Measurements from ENCODE around the gene INTS6L. TPM values are rescaled to one million over a fixed set of nuclear protein-coding genes. Genes with fewer than 3 reads are reported as not detected.

Gene INTS6L
- total RNA-seq, 1 donor from 2014 or later, result 3.7 TPM

- intact Hi-C loops (cut with DNase I), result no loop called here
- DNase-seq (ENCODE audit: low spot score), result no peak
Measured at GRCh38 chrX:135522132-135522530, 1.7 kb downstream of the INTS6L start.

- DNase-seq (ENCODE audit: low spot score), result no peak
- intact Hi-C loops (cut with DNase I), result no loop called here
Measured at GRCh38 chrX:135522878-135523693, 2.6 kb downstream of the INTS6L start.

GRCh38 chrX:135528254-135528653, 7.8 kb downstream of the INTS6L start:
- intact Hi-C loops (cut with DNase I), result no loop called here
- DNase-seq (ENCODE audit: low spot score), result no peak

GRCh38 chrX:135528756-135529155, 8.3 kb downstream of the INTS6L start:
- DNase-seq (ENCODE audit: low spot score), result no peak
- intact Hi-C loops (cut with DNase I), result no loop called here

GRCh38 chrX:135530097-135530496, 9.6 kb downstream of the INTS6L start:
- intact Hi-C loops (cut with DNase I), result no loop called here
- no peak for DNase-seq (ENCODE audit: low spot score)

- DNase-seq (ENCODE audit: low spot score), result no peak
- intact Hi-C loops (cut with DNase I), result no loop called here
Measured at GRCh38 chrX:135531813-135532212, 11.4 kb downstream of the INTS6L start.

- intact Hi-C loops (cut with DNase I), result no loop called here
- DNase-seq (ENCODE audit: low spot score), result no peak
Measured at GRCh38 chrX:135535077-135535940, 14.8 kb downstream of the INTS6L start.

GRCh38 chrX:135536877-135537276, 16.4 kb downstream of the INTS6L start:
- intact Hi-C loops (cut with DNase I), result no loop called here
- DNase-seq (ENCODE audit: low spot score), result no peak

- no peak for DNase-seq (ENCODE audit: low spot score)
- intact Hi-C loops (cut with DNase I), result no loop called here
Measured at GRCh38 chrX:135541351-135541750, 20.9 kb downstream of the INTS6L start.

GRCh38 chrX:135543172-135543571, 22.7 kb downstream of the INTS6L start:
- intact Hi-C loops (cut with DNase I), result no loop called here
- no peak for DNase-seq (ENCODE audit: low spot score)

- intact Hi-C loops (cut with DNase I), result no loop called here
- no peak for DNase-seq (ENCODE audit: low spot score)
Measured at GRCh38 chrX:135543924-135544323, 23.5 kb downstream of the INTS6L start.

GRCh38 chrX:135544338-135544948, 24.0 kb downstream of the INTS6L start:
- intact Hi-C loops (cut with DNase I), result no loop called here
- DNase-seq (ENCODE audit: low spot score), result no peak

- intact Hi-C loops (cut with DNase I), result no loop called here
- DNase-seq (ENCODE audit: low spot score), result no peak
Measured at GRCh38 chrX:135547767-135548166, 27.3 kb downstream of the INTS6L start.

GRCh38 chrX:135549519-135549918, 29.1 kb downstream of the INTS6L start:
- intact Hi-C loops (cut with DNase I), result no loop called here
- DNase-seq (ENCODE audit: low spot score), result no peak

- no peak for DNase-seq (ENCODE audit: low spot score)
- intact Hi-C loops (cut with DNase I), result no loop called here
Measured at GRCh38 chrX:135556055-135556454, 35.6 kb downstream of the INTS6L start.

GRCh38 chrX:135557344-135557743, 36.9 kb downstream of the INTS6L start:
- intact Hi-C loops (cut with DNase I), result no loop called here
- DNase-seq (ENCODE audit: low spot score), result no peak

- DNase-seq (ENCODE audit: low spot score), result no peak
- intact Hi-C loops (cut with DNase I), result loop anchor here (5.0 kb wide), 1 partner anchor 90 kb away; no protein-coding TSS in a partner anchor
Measured at GRCh38 chrX:135572436-135572835, 52.0 kb downstream of the INTS6L start.

GRCh38 chrX:135581496-135581895, 61.0 kb downstream of the INTS6L start:
- DNase-seq (ENCODE audit: low spot score), result no peak
- intact Hi-C loops (cut with DNase I), result no loop called here

GRCh38 chrX:135585153-135585552, 64.7 kb downstream of the INTS6L start:
- intact Hi-C loops (cut with DNase I), result no loop called here
- no peak for DNase-seq (ENCODE audit: low spot score)

GRCh38 chrX:135591871-135592270, 71.4 kb downstream of the INTS6L start:
- no peak for DNase-seq (ENCODE audit: low spot score)
- intact Hi-C loops (cut with DNase I), result no loop called here

All from cardiac septum (tissue), 1 donor.